Type B pancreatic cell (in vitro differentiated cells): ENCODE results near the gene PPP1R1B. TPM values are rescaled to one million over a fixed set of nuclear protein-coding genes. Genes with fewer than 3 reads are reported as not detected.
A peak's percentile ranks its signal among the peaks of the same experiment; 100 is the strongest.

ENCODE experiments used
- DNase-seq: peaks from one replicate; pipeline ENCODE4 v3.0.0; 2021; ENCODE audit warnings: mixed read lengths; ENCODE audit not compliant: unreplicated experiment; ENCODE audit errors: extremely low spot score
- H3K27ac Mint-ChIP-seq: 2 replicates; pipeline ENCODE4 v1.8.0; 2021; ENCODE audit warnings: mild to moderate bottlenecking, mixed read lengths
- H3K27me3 Mint-ChIP-seq: 2 replicates; pipeline ENCODE4 v1.8.0; 2021; ENCODE audit warnings: mixed read lengths
- H3K36me3 Mint-ChIP-seq: 2 replicates; pipeline ENCODE4 v1.8.0; 2021; ENCODE audit warnings: mixed read lengths
- H3K4me1 Mint-ChIP-seq: one replicate; pipeline ENCODE4 v1.8.0; 2021; ENCODE audit warnings: mixed read lengths; ENCODE audit not compliant: unreplicated experiment
- H3K4me3 Mint-ChIP-seq: 2 replicates; pipeline ENCODE4 v1.8.0; 2021; ENCODE audit warnings: mild to moderate bottlenecking, mixed read lengths
- H3K9me3 Mint-ChIP-seq: 2 replicates; pipeline ENCODE4 v1.8.0; 2021; ENCODE audit warnings: mixed read lengths
- total RNA-seq: library from RNA; stranded (reverse); gene quantifications from 2 replicates; pipeline ENCODE4 v1.2.1, GENCODE V29; 2021; ENCODE audit warnings: low replicate concordance
- TF ChIP-seq, protein P1 (sequence below): fragments of 200-600 bp; sonication (generic); conservative IDR thresholded peaks from 2 replicates; pipeline ENCODE4 v1.5.0; 2021; ENCODE audit warnings: antibody characterized with exemption, mild to moderate bottlenecking

The PPP1R1B gene
- total RNA-seq, 1 donor from 2014 or later: 3.7 TPM

GRCh38 chr17:39641097-39641496 lies 14.3 kb downstream of the PPP1R1B start:
- Mint-ChIP-seq H3K27ac (no peak overlapping the region), H3K36me3 (no peaks in the 10 kb centered on the region), H3K9me3 (no peaks in the 10 kb centered on the region), H3K4me3 (no peak overlapping the region), H3K27me3 (no peaks in the 10 kb centered on the region), H3K4me1 (peaks cover 48% of the 10 kb centered on the region)
- TF ChIP-seq, protein P1, sequence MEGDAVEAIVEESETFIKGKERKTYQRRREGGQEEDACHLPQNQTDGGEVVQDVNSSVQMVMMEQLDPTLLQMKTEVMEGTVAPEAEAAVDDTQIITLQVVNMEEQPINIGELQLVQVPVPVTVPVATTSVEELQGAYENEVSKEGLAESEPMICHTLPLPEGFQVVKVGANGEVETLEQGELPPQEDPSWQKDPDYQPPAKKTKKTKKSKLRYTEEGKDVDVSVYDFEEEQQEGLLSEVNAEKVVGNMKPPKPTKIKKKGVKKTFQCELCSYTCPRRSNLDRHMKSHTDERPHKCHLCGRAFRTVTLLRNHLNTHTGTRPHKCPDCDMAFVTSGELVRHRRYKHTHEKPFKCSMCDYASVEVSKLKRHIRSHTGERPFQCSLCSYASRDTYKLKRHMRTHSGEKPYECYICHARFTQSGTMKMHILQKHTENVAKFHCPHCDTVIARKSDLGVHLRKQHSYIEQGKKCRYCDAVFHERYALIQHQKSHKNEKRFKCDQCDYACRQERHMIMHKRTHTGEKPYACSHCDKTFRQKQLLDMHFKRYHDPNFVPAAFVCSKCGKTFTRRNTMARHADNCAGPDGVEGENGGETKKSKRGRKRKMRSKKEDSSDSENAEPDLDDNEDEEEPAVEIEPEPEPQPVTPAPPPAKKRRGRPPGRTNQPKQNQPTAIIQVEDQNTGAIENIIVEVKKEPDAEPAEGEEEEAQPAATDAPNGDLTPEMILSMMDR: no peak
- no peak for DNase-seq

GRCh38 chr17:39641883-39642282 lies 15.1 kb downstream of the PPP1R1B start:
- Mint-ChIP-seq H3K4me3 (peak overlapping the region; percentile 22), H3K27ac (no peak overlapping the region), H3K9me3 (no peaks in the 10 kb centered on the region), H3K27me3 (no peaks in the 10 kb centered on the region), H3K36me3 (no peaks in the 10 kb centered on the region), H3K4me1 (peaks cover 48% of the 10 kb centered on the region)
- TF ChIP-seq, protein P1: no peak
- no peak for DNase-seq

DNA sequence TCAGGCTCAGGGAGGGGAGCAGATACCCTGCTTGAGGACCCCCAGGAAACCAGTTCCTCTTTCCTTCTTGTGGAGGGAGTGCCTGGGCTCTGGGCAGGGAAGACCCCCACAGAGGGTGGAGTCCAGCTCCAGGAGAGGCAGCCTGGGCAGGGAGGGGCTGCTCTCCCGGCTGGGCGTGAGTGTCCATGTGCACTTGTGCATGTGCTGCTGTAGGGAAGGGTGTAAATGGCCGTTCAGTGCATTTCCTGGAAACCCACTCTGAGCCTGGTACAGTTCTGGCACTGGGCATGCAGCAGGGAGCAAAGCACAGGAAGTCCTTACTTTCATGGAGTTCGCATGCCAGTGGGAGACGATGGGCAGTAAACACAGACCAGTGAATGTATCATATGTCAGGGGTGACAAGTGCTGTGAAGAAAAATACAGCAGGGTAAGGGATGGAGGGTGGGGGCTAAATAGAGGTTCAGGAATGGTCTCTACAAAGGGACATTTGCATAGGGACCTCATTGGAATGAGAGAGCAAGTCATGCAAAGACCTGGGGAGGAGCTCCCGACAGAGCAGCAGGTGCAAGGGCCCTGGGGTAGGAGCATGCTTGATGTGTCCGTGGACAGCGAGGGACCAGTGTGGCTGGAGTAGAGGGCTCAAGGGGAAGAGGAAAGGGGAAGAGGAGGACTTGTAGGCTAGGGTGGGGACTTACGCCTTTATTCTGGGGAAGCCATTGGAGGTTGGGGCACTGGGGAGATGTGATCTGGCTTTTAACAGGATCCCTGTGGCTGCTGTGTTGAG lies 15.7 kb downstream of the PPP1R1B start:
- no peak overlapping the region for H3K4me3 Mint-ChIP-seq
- TF ChIP-seq, protein P1: no peak
- peaks cover 47% of the 10 kb centered on the region for H3K4me1 Mint-ChIP-seq
- H3K27me3 Mint-ChIP-seq: no peaks in the 10 kb centered on the region
- no peaks in the 10 kb centered on the region for H3K9me3 Mint-ChIP-seq
- H3K36me3 Mint-ChIP-seq: no peaks in the 10 kb centered on the region
- no peak overlapping the region for H3K27ac Mint-ChIP-seq
- no peak for DNase-seq

DNA sequence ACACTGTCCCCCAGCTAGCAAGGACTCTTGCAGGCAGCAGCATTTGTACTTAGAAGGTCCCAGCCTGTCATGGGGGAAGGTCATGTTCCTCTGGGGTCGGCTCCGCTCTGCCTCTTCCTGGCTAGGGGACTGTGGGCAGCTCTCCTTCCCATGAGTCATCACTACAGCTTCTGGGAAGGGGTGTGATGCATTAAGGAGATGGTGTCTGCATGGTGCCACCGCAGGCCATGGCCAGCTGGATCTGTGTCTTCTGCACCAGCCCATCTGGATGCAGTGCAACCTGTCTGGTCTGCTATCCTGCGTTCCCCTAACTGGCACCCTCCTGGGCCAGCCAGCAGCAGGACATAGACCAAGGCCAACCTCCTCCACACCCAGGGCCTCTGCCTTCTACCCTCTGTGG lies 16.5 kb downstream of the PPP1R1B start:
- H3K27me3 Mint-ChIP-seq: no peaks in the 10 kb centered on the region
- TF ChIP-seq, protein P1: no peak
- H3K4me3 Mint-ChIP-seq: no peak overlapping the region
- H3K4me1 Mint-ChIP-seq: peaks cover 40% of the 10 kb centered on the region
- H3K36me3 Mint-ChIP-seq: no peaks in the 10 kb centered on the region
- H3K9me3 Mint-ChIP-seq: no peaks in the 10 kb centered on the region
- DNase-seq: no peak
- H3K27ac Mint-ChIP-seq: no peak overlapping the region

DNA sequence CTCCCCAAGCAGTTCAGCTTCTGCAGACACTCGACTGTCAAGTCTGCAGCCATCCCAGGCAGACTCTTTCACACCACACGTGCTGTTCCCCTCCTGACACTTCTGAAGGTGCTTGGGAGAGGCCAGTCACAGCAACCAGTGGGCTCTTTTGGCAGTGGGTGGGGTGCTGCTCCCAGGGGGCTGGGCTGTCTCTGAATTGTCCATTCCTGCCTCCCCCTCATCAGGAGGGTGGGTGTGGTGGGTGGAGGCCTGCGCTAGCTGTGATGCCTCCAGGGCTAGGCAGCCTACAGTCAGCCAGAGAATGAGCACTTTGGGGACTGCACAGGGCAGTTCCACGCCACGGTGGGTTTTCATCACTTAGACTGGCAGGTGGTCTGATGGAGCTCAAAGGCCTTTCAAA lies 20.5 kb downstream of the PPP1R1B start:
- H3K27me3 Mint-ChIP-seq: no peaks in the 10 kb centered on the region
- H3K36me3 Mint-ChIP-seq: no peaks in the 10 kb centered on the region
- H3K27ac Mint-ChIP-seq: no peak overlapping the region
- H3K4me1 Mint-ChIP-seq: peaks cover 40% of the 10 kb centered on the region
- TF ChIP-seq, protein P1: no peak
- H3K4me3 Mint-ChIP-seq: no peak overlapping the region
- no peaks in the 10 kb centered on the region for H3K9me3 Mint-ChIP-seq
- no peak for DNase-seq
